ENCODE results near the gene USP10.

DNA sequence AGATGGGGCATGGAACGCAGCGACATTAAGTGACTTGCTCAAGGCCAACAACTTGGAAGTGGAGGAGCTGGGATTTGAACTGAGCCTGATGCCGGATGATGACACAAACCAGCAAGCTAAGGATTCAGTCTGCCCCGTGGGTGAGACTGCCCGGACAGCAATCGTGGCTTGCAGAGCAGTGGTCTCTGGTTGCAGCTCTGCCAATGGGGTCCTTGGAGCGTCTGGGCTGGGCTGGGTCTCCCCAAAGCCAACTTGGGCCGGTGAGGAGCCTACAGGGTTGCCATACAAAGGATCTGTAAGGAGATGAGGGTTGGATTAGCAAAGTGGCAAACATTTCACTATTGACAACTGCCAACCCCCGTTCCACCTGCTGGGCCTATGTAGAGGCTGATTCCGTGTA, 117.4 kb downstream of the USP10 start:
- TF ChIP-seq POLR2AphosphoS5 (IDR thresholded peaks at IDR 0.05; ENCODE audit: low read depth, low read length): no peak
- TF ChIP-seq TAF1 (IDR thresholded peaks at IDR 0.05; ENCODE audit: borderline replicate concordance, insufficient read depth, low read length): no peak

Measured in PFSK-1 (cell line).